Stimulated activated CD8-positive, alpha-beta memory T cell treated with anti-CD3 and anti-CD28 coated beads, Interleukin-15, amount 100 ng/mL, for 48 hours (primary cell): ENCODE results near the gene FOXK2.

ENCODE experiments used
- DNase-seq, 2 donors: peaks; one replicate each; pipeline ENCODE4 v3.0.0-alpha.2; 2020; ENCODE audit warnings: low read depth in 2 of 2

The FOXK2 gene

GRCh38 chr17:82518826-82519810 is at the start of gene FOXK2:
TSS of gene FOXK2 (plus strand) at chr17:82519732. CDS start at chr17:82519889, 157 bp downstream.
- peak; percentile 92 to 94 for DNase-seq

DNA sequence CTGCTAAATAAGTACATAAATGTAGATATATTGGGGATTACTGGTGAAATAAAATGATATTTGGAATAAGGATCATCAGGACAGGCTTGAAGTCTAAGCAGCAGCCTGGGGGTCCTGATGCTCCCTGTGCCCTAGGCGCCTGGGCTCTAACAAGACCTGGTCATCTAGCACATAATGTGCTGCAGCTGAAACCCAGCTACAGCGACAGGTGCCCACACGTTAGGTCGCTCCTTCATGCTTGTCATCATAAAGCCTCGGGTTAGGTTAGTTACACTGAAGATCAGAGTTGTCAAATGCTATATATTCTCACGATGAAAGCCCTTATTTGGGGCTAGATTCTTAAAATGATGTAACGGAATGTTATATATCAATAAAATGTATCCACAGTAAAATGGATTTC is 49.5 kb upstream of the FOXK2 start:
- no peak for DNase-seq

GRCh38 chr17:82474223-82475010 is 45.1 kb upstream of the FOXK2 start:
- no peak for DNase-seq

DNA sequence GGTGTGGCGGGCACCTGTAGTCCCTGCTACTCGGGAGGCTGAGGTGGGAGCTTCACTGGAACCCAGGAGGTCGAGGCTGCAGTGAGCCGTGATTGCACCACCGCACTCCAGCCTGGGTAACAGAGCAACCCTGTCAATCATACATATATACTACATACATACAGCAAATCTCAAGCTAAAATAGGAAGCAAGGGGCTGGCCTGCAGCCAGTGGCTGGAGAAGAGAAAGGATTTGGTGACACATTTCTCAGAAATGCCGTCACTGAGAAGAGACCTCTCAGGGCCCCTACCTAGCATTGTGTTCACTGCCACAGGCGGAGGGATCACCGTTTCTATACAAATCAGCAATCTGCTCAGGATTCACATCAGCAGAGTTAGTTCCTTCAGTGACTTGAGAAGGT is 44.1 kb upstream of the FOXK2 start:
- no peak for DNase-seq

DNA sequence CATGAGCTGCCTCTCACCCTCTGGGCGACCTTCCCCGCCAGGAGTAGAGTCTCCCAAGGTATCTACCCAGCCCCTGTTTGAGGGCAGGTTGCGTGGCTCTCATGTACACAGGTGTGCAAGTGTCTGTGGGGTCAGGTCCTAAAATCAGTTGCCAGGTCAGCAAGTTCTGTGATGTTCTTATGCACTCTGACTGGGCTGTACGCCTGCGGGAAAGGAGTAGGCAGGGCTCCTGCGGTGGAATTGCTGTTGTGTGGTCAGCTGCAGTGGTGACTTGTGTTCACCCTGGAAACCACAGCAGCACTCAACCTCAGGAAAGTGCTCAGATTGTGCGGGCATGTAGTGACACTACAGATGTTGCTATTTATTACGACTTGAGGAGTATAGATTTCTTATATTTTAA is 41.6 kb upstream of the FOXK2 start:
- no peak for DNase-seq

GRCh38 chr17:82479602-82480001 is 39.9 kb upstream of the FOXK2 start:
- DNase-seq, result no peak

GRCh38 chr17:82480318-82480717 is 39.2 kb upstream of the FOXK2 start:
- DNase-seq, result no peak

GRCh38 chr17:82483204-82483660 is 36.3 kb upstream of the FOXK2 start:
- DNase-seq, result no peak

DNA sequence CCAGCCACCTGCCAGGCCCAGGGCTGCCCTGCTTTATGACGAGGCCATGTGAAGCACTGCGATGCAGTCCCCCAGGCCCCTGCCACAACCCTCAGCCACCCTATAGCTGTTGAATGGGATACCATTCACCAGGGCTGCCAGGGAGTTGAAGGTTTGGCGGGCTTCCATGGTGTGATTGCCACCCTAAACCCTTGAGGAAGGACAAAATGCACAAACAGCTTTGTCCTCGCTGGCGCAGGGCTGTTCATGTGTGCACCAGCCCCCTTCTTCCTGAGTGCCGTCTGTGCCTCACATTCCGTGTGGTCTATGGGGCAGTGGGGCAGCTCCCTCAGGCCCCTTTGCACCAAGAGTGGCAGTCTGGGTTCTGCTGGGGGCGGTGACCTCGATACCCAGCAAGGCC is 35.7 kb upstream of the FOXK2 start:
- no peak for DNase-seq

DNA sequence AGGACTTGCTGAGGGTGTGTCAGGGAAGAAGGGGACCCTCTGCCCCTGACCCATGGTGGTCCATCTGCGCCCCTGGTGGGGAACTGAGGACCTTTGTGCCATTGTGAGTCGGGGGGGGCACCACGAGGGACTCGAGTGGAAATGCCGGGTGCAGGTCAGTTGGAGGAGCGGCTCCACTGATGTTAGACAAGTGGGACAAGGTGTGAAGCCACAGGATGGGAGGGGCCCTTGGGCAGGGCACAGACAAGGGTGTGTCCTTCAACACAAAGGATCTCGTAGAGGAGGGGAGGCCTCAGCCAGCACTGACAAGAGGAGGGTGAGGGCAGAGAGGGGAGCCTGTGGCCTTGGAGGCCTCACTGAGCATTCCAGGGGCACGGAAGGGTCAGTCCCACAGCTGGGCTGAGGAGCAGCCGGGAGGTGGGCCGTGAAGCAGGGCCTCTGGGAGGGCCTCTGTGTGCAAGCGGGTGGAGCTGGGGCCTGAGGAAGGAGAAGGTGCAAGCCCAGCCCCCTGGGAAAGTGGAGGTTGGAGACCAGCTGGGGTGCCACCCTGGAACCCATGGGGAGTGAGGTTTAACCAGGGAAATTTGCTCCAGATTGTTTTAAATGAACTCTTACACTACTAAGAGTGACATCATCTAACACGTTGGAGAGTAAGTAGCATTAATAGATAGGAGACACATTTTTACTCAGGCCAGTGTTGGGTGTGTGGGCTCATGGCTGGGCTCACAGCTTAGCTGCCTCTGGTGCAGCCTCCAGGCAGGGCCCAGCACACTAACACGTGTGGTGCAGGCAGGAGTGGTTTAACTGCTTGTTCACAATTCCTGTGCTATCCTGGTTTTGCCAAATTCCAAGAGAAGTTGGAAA is 33.1 kb upstream of the FOXK2 start:
- DNase-seq, result no peak

DNA sequence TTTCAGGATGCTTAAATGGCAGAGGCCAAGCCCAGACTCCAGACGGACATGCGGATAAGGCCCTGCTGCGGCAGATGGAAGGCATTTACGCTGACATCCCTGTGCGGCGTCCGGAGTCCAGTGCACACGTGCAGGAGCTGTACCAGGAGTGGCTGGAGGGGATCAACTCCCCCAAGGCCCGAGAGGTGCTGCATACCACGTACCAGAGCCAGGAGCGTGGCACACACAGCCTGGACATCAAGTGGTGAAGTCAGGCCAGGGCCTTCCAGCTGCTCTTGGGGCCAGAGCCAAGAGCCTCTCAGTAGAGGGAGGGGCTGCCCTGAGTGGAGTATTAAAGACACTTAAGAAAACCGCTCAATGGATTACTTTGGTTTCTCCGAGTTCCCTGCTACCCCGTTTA is 31.6 kb upstream of the FOXK2 start:
- no peak for DNase-seq

DNA sequence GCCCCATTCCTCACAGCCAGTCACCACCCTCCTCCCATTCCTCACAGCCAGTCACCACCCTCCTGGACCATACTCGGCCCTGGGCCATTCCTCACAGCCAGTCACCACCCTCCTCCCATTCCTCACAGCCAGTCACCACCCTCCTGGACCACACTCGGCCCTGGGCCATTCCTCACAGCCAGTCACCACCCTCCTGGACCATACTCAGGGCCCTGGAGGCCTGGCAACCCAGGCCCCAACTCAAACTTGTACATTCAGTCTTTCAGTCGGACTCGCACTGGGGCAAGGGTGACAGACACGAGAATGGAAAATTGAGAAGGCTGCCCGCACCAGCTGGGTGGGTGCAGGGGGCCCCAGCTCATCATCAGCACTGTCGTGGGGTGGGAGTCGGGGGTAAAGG is 30.4 kb upstream of the FOXK2 start:
- DNase-seq, result no peak

- DNase-seq, result no peak
Measured at GRCh38 chr17:82489851-82490511, 29.6 kb upstream of the FOXK2 start.

DNA sequence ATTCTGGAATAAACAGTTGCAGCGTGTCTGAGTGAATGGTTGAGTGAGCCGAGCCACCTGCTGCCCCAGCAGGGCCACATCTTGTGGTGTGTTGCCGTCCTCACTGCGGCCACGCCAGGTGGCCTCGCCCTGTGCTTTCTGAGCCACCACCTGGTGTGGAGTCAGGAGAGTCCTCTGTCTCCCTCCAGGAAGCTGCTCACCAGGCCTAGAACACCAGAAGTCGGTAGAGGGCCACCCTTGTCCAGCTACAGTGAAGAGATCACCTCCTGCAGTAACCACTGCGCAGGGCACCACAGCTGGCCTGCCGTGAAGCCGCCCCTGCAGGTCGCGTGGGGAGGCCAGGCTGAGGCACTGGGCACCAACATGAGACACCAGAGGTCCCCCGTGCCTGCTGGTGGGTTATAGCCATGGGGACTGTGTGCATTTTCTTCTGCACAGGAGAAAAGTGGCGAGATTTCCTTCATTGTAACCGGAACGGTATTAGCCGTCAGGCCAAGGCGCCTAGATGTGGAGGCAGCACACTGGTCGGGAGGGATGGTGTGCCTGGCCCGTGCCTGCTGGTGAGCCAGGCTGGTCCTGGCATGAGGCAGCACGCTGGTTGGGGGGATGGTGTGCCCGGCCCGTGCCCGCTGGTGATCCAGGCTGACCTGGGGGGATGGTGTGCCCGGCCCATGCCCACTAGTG is 28.9 kb upstream of the FOXK2 start:
- no peak for DNase-seq

GRCh38 chr17:82491196-82491530 is 28.4 kb upstream of the FOXK2 start:
- DNase-seq, result no peak

GRCh38 chr17:82491533-82491932 is 28.0 kb upstream of the FOXK2 start:
- DNase-seq, result no peak

GRCh38 chr17:82492643-82493225 is 26.8 kb upstream of the FOXK2 start:
- no peak for DNase-seq

- no peak for DNase-seq
Measured at GRCh38 chr17:82493226-82493781, 26.2 kb upstream of the FOXK2 start.

DNA sequence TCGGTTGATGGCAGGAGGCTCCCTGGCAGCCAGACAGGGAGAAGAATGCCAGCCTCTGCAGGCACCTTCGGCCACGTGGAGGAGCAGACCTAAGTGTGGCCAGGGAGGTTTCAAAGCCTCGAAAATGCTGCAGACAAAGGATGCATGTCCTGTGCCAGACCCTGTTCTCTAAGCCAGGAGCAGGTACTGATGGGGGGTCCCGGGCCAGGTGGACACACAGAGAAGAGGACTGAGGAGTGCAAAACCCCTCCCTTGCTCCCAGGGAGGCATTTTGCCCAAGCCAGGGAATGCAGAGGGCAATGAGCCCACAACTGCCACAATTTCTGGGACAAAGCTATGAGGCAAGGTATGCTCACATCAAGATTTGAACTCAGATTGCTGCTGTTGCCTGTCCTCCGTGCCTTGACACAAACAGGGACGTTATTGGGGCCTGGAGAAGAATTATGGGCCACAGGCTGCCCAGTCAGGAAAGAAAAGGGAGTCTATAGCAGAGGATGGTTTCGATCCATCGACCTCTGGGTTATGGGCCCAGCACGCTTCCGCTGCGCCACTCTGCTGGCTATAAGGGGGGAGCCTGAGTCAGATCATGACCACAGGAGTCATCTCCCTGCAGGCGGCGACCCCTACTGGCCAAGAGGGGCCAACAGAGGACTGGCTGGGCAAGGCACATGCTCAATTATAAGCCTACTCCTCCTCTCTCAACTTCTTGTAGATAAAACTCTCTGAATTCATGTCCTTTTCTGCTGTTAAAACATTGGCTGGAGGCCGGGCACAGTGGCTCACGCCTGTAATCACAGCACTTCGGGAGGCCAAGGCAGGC is 25.1 kb upstream of the FOXK2 start:
- peak; percentile 73 to 74 for DNase-seq
